H1 (cell line): ENCODE data around the gene ATP23. TPM values are rescaled to one million over a fixed set of nuclear protein-coding genes. Genes with fewer than 3 reads are reported as not detected.

ENCODE experiments used
- CTCF ChIA-PET: fragments of 300-600 bp; sonication (Branson Sonifier 250); formaldehyde crosslinking; loops from one replicate; lab custom pipeline; 2021; ENCODE audit not compliant: partially characterized antibody; lab: Charles Lee
- POLR2A ChIA-PET: fragments of 300-600 bp; sonication (Branson Sonifier 250); formaldehyde crosslinking; loops from one replicate; lab custom pipeline; 2021; ENCODE audit warnings: inconsistent platforms; ENCODE audit not compliant: partially characterized antibody; lab: Charles Lee
- DNase-seq, 2 experiments: peaks; one replicate each; pipeline versions ENCODE4 v3.0.0 to v3.0.0-alpha.2; 2010 to 2022; ENCODE audit warnings: low spot score in 2 of 2, low read depth in 1 of 2, mixed read lengths in 1 of 2
- FAIRE-seq: peaks from 2 replicates; lab custom pipeline; 2011; peaks lifted over from hg19 to GRCh38; lab: Jason Lieb, UNC
- H2AFZ ChIP-seq: 2 replicates; pipeline ENCODE4 v1.8.1; 2012; ENCODE audit warnings: low read length, inconsistent platforms
- H2AK5ac ChIP-seq: 2 replicates; pipeline ENCODE4 v1.6.1; 2013; ENCODE audit warnings: low read depth, low read length
- H2BK120ac ChIP-seq: replicated peaks from 2 replicates; pipeline ENCODE3; 2013; ENCODE audit warnings: low read depth, low read length, inconsistent platforms
- H2BK12ac ChIP-seq: 2 replicates; pipeline ENCODE4 v1.6.1; 2013; ENCODE audit warnings: low read depth, low read length
- H2BK15ac ChIP-seq: 2 replicates; pipeline ENCODE4 v1.6.1; 2013; ENCODE audit warnings: low read length
- H2BK20ac ChIP-seq: 2 replicates; pipeline ENCODE4 v1.6.1; 2013; ENCODE audit warnings: low read length
- H2BK5ac ChIP-seq: 2 replicates; pipeline ENCODE4 v1.6.1; 2013; ENCODE audit warnings: low read depth, low read length
- H3K14ac ChIP-seq: 2 replicates; pipeline ENCODE4 v1.6.1; 2013; ENCODE audit warnings: inconsistent platforms; ENCODE audit not compliant: insufficient read length
- H3K18ac ChIP-seq: 2 replicates; pipeline ENCODE4 v1.6.1; 2013; ENCODE audit warnings: low read length; ENCODE audit errors: extremely low read depth
- H3K23ac ChIP-seq: 2 replicates; pipeline ENCODE4 v1.6.1; 2013; ENCODE audit warnings: inconsistent platforms; ENCODE audit not compliant: insufficient read length
- H3K23me2 ChIP-seq: 2 replicates; pipeline ENCODE4 v1.6.1; 2013; ENCODE audit warnings: low read depth, low read length
- H3K27ac ChIP-seq: 2 replicates; pipeline ENCODE4 v1.6.1; 2011; ENCODE audit warnings: low read depth, low read length, inconsistent platforms
- H3K27me3 ChIP-seq, 4 experiments: replicated peaks in 1 of 4; 1 replicate in 1 of 4; 2 replicates in 3 of 4; pipeline versions ENCODE4 v1.6.1 to v1.8.1; 2011 to 2013; ENCODE audit warnings: low read length in 3 of 4, mild to moderate bottlenecking in 3 of 4, inconsistent platforms in 2 of 4, mixed read lengths in 2 of 4, moderate library complexity in 1 of 4; ENCODE audit not compliant: control insufficient read depth in 3 of 4, insufficient read depth in 3 of 4; ENCODE audit errors: extremely low read depth in 1 of 4
- H3K36me3 ChIP-seq, 4 experiments: 2 replicates each; pipeline versions ENCODE4 v1.6.1 to v1.8.1; 2011 to 2013; ENCODE audit warnings: mild to moderate bottlenecking in 4 of 4, low read length in 3 of 4, moderate library complexity in 2 of 4, control low read depth in 1 of 4, inconsistent platforms in 1 of 4; ENCODE audit not compliant: insufficient read depth in 4 of 4, control insufficient read depth in 2 of 4
- H3K4ac ChIP-seq: replicated peaks from 2 replicates; pipeline ENCODE3; 2013; ENCODE audit warnings: low read length, low read depth, mixed read lengths, inconsistent platforms; ENCODE audit not compliant: insufficient read length
- H3K4me1 ChIP-seq, 4 experiments: replicated peaks in 1 of 4; 1 replicate in 1 of 4; 2 replicates in 3 of 4; pipeline versions ENCODE4 v1.6.1 to v1.8.1; 2011 to 2013; ENCODE audit warnings: low read length in 3 of 4, inconsistent platforms in 2 of 4, mixed read lengths in 1 of 4; ENCODE audit not compliant: insufficient read depth in 4 of 4, control insufficient read depth in 3 of 4
- H3K4me2 ChIP-seq, 2 experiments: 2 replicates each; pipeline versions ENCODE4 v1.6.1 to v1.8.1; 2011 to 2013; ENCODE audit warnings: low read depth in 2 of 2, low read length in 2 of 2, control low read depth in 1 of 2, inconsistent platforms in 1 of 2, mild to moderate bottlenecking in 1 of 2; ENCODE audit not compliant: insufficient read depth in 1 of 2
- H3K4me3 ChIP-seq, 4 experiments: fragments of 200-600, 300-600 bp in 1 of 4; sonication (generic), shearing (Covaris generic), sonication (Bioruptor Twin) in 1 of 4; 2 replicates each; pipeline versions ENCODE4 v1.5.1 to v1.8.1; 2011 to 2016; ENCODE audit warnings: low read length in 4 of 4, low read depth in 3 of 4, control low read depth in 2 of 4, inconsistent platforms in 2 of 4, mild to moderate bottlenecking in 2 of 4, mixed read lengths in 1 of 4, moderate library complexity in 1 of 4; ENCODE audit not compliant: insufficient read depth in 2 of 4; ENCODE audit errors: extremely low read depth in 1 of 4
- H3K56ac ChIP-seq: replicated peaks from 2 replicates; pipeline ENCODE3; 2013; ENCODE audit warnings: low read depth, mild to moderate bottlenecking, mixed read lengths, low read length, inconsistent platforms; ENCODE audit not compliant: insufficient read length
- H3K79me1 ChIP-seq: 2 replicates; pipeline ENCODE4 v1.6.1; 2013; ENCODE audit warnings: low read depth, low read length, control low read depth
- H3K79me2 ChIP-seq, 2 experiments: 2 replicates each; pipeline versions ENCODE4 v1.6.1 to v1.8.1; 2012 to 2013; ENCODE audit warnings: low read length in 2 of 2, mild to moderate bottlenecking in 2 of 2, inconsistent platforms in 1 of 2; ENCODE audit not compliant: insufficient read depth in 2 of 2, control insufficient read depth in 1 of 2
- H3K9ac ChIP-seq, 4 experiments: replicated peaks in 1 of 4; 1 replicate in 1 of 4; 2 replicates in 3 of 4; pipeline versions ENCODE4 v1.6.1 to v1.8.1; 2011 to 2013; ENCODE audit warnings: low read depth in 3 of 4, low read length in 3 of 4, control low read depth in 2 of 4, mild to moderate bottlenecking in 2 of 4, moderate library complexity in 2 of 4, inconsistent platforms in 1 of 4; ENCODE audit errors: extremely low read depth in 1 of 4
- H3K9me3 ChIP-seq, 2 experiments: 2 replicates each; pipeline versions ENCODE4 v1.6.1 to v1.8.1; 2012 to 2013; ENCODE audit warnings: mild to moderate bottlenecking in 2 of 2, moderate library complexity in 2 of 2, control low read depth in 1 of 2, inconsistent platforms in 1 of 2, low read depth in 1 of 2, low read length in 1 of 2, mixed read lengths in 1 of 2; ENCODE audit not compliant: insufficient read depth in 2 of 2
- H4K20me1 ChIP-seq, 2 experiments: replicated peaks in 1 of 2; 2 replicates each; pipeline versions ENCODE3 to v1.8.1; 2011 to 2013; ENCODE audit warnings: inconsistent platforms in 2 of 2, low read length in 2 of 2, mild to moderate bottlenecking in 1 of 2; ENCODE audit not compliant: insufficient read depth in 2 of 2, control insufficient read depth in 1 of 2
- H4K5ac ChIP-seq: 2 replicates; pipeline ENCODE4 v1.6.1; 2013; ENCODE audit warnings: low read length, low read depth, mixed read lengths, inconsistent platforms; ENCODE audit not compliant: insufficient read length
- H4K8ac ChIP-seq: 2 replicates; pipeline ENCODE4 v1.8.0; 2013; ENCODE audit warnings: mild to moderate bottlenecking, moderate library complexity, low read length, inconsistent platforms; ENCODE audit not compliant: insufficient read depth; ENCODE audit errors: extremely low read depth
- H4K91ac ChIP-seq: replicated peaks from 2 replicates; pipeline ENCODE3; 2013; ENCODE audit warnings: low read length, mixed read lengths, inconsistent platforms; ENCODE audit not compliant: insufficient read length
- CHD1 ChIP-seq: IDR thresholded peaks from 2 replicates; pipeline ENCODE4 v1.6.1; 2012; ENCODE audit warnings: low read depth, low read length, improper control_type of control experiment
- EP300 ChIP-seq, 2 experiments: IDR thresholded peaks; 1 replicate in 1 of 2; 2 replicates in 1 of 2; pipeline ENCODE4 v1.6.1; 2011 to 2012; ENCODE audit warnings: low read depth in 2 of 2, low read length in 2 of 2, mild to moderate bottlenecking in 2 of 2, borderline replicate concordance in 1 of 2, inconsistent platforms in 1 of 2, moderate library complexity in 1 of 2
- HDAC2 ChIP-seq, 2 experiments: fragments of 300-600 bp in 1 of 2; sonication (generic) in 1 of 2; IDR thresholded peaks; 2 replicates each; pipeline ENCODE4 v1.6.1; 2011 to 2012; ENCODE audit warnings: low read depth in 2 of 2, low read length in 2 of 2, mild to moderate bottlenecking in 2 of 2, moderate library complexity in 2 of 2, borderline replicate concordance in 1 of 2, inconsistent platforms in 1 of 2
- KDM5A ChIP-seq: fragments of 200-600 bp; IDR thresholded peaks from 2 replicates; pipeline ENCODE4 v1.7.1; 2012; ENCODE audit warnings: mild to moderate bottlenecking, low read length, inconsistent platforms, mixed read lengths
- NRF1 ChIP-seq: IDR thresholded peaks from 2 replicates; pipeline ENCODE4 v1.6.1; 2011; ENCODE audit warnings: mild to moderate bottlenecking, low read depth, low read length, improper control_type of control experiment
- PHF8 ChIP-seq: fragments of 200-600 bp; sonication (generic); conservative IDR thresholded peaks from 2 replicates; pipeline ENCODE4 v1.7.1; 2012; ENCODE audit warnings: low read depth, mild to moderate bottlenecking, inconsistent platforms, low read length, moderate library complexity
- POLR2A ChIP-seq, 2 experiments: IDR thresholded peaks; 1 replicate in 1 of 2; 2 replicates in 1 of 2; pipeline ENCODE4 v1.6.1; 2011; ENCODE audit warnings: low read depth in 2 of 2, low read length in 2 of 2, mild to moderate bottlenecking in 2 of 2; ENCODE audit errors: control extremely low read depth in 1 of 2
- POLR2AphosphoS5 ChIP-seq: IDR thresholded peaks from 2 replicates; pipeline ENCODE4 v1.6.1; 2011; ENCODE audit warnings: low read depth, low read length
- RFX5 ChIP-seq: IDR thresholded peaks from 2 replicates; pipeline ENCODE4 v1.6.1; 2011; ENCODE audit warnings: low read depth, low read length, improper control_type of control experiment, borderline replicate concordance
- SIRT6 ChIP-seq: IDR thresholded peaks from one replicate; pipeline ENCODE4 v1.7.1; 2012; ENCODE audit warnings: low read length, inconsistent platforms
- SP4 ChIP-seq: IDR thresholded peaks from 2 replicates; pipeline ENCODE4 v1.6.1; 2012; ENCODE audit warnings: low read length, inconsistent platforms
- TAF1 ChIP-seq: IDR thresholded peaks from 2 replicates; pipeline ENCODE4 v1.6.1; 2011; ENCODE audit warnings: mild to moderate bottlenecking, low read depth, low read length
- WGBS, 2 experiments: shearing (Covaris generic) in 1 of 2; methylation state at CpG; one replicate each; pipeline versions ENCODE4 v1.1.6 to v1.1.7; 2013 to 2015; ENCODE audit warnings: low lambda C conversion rate in 2 of 2, mixed read lengths in 2 of 2, inconsistent platforms in 1 of 2, low coverage in 1 of 2, missing lambda C conversion rate in 1 of 2; ENCODE audit not compliant: insufficient replicate concordance in 2 of 2, insufficient coverage in 1 of 2, insufficient read length in 1 of 2; ENCODE audit errors: extremely low coverage in 1 of 2, missing lambda C conversion rate in 1 of 2; 5-methylcytosine and 5-hydroxymethylcytosine counted together
- polyA plus RNA-seq, 7 experiments: library from polyadenylated mRNA; depleted of rRNA in 3 of 7; stranded (reverse) in 5 of 7; unstranded in 2 of 7; fragments of >200 nt in 5 of 7; fragments of 200-250 nt in 2 of 7; gene quantifications; 1 replicate in 5 of 7; 2 replicates in 1 of 7; 4 replicates in 1 of 7; pipeline versions ENCODE4 v1.2.1 to v1.2.3, GENCODE V29; 2011 to 2013; ENCODE audit warnings: missing spikeins in 2 of 7, mixed read lengths in 2 of 7
- total RNA-seq: library from RNA; stranded (reverse); fragmentation: NEBNext Ultra II Directional; extraction: Animal tissue kit (Norgen Biotek cat#: 25700); gene quantifications from 2 replicates; pipeline ENCODE4 v1.2.1, GENCODE V29; 2021
- TF ChIP-seq, protein P1 (sequence below), 3 experiments: IDR thresholded peaks; 1 replicate in 2 of 3; 2 replicates in 1 of 3; pipeline versions ENCODE4 v1.5.1 to v1.6.1; 2011; ENCODE audit warnings: low read length in 3 of 3, mild to moderate bottlenecking in 3 of 3, inconsistent platforms in 2 of 3, low read depth in 1 of 3, moderate library complexity in 1 of 3; ENCODE audit not compliant: insufficient read depth in 1 of 3; ENCODE audit errors: control extremely low read depth in 1 of 3

The ATP23 gene
- total and polyA plus RNA-seq, 2 of the 8 experiments (the other 6 are each of a cell fraction or from before 2014, with no cell fraction given): 10.2 to 13.5 TPM

- H3K9ac ChIP-seq: no peak overlapping the region
- no peaks in the 10 kb centered on the region for H3K79me2 ChIP-seq
- H2BK120ac ChIP-seq: no peak overlapping the region
- no peak overlapping the region for H3K27ac ChIP-seq
- no peak overlapping the region for H3K4me2 ChIP-seq
- no peak overlapping the region for H3K23ac ChIP-seq
- H4K5ac ChIP-seq: no peak overlapping the region
- POLR2A ChIA-PET: no interaction called here
- peaks cover 27 to 29% of the 10 kb centered on the region in 2 experiments for H3K9me3 ChIP-seq
- no peaks in the 10 kb centered on the region for H3K4me1 ChIP-seq
- H3K79me1 ChIP-seq: no peaks in the 10 kb centered on the region
- H3K4me3 ChIP-seq: no peak overlapping the region
- no peak overlapping the region for H2AK5ac ChIP-seq
- no peak overlapping the region for H4K8ac ChIP-seq
- no peak overlapping the region for H3K56ac ChIP-seq
- no peaks in the 10 kb centered on the region for H4K20me1 ChIP-seq
- CTCF ChIA-PET: no interaction called here
- no peak overlapping the region for H3K18ac ChIP-seq
- no peaks in the 10 kb centered on the region for H3K23me2 ChIP-seq
- H2BK5ac ChIP-seq: no peak overlapping the region
- no peak for FAIRE-seq
- H4K91ac ChIP-seq: no peak overlapping the region
- no peak overlapping the region for H2BK12ac ChIP-seq
- H3K36me3 ChIP-seq: no peaks in the 10 kb centered on the region
- no peak overlapping the region for H3K14ac ChIP-seq
- H2BK15ac ChIP-seq: no peak overlapping the region
- no peak overlapping the region for H3K4ac ChIP-seq
- DNase-seq: no peak
- H3K27me3 ChIP-seq: no peaks in the 10 kb centered on the region
- H2AFZ ChIP-seq: no peak overlapping the region
- no peak overlapping the region for H2BK20ac ChIP-seq
- 88% methylated on average over 2 of the region's 2 CpGs; no CpG with 5 or more reads in 1 of the 2 experiments for WGBS, 2 experiments
- no peak for TF ChIP-seq EP300 (IDR thresholded peaks at IDR 0.05; ENCODE audit: borderline replicate concordance in 1 of 2, low read depth in 2 of 2, low read length in 2 of 2)
- no peak for TF ChIP-seq CHD1
- no peak for TF ChIP-seq SP4
- TF ChIP-seq POLR2AphosphoS5: no peak
- TF ChIP-seq POLR2A (IDR thresholded peaks at IDR 0.05; ENCODE audit: control extremely low read depth in 1 of 2, low read depth in 2 of 2, low read length in 2 of 2): no peak
- no peak for TF ChIP-seq NRF1
- no peak for TF ChIP-seq KDM5A
- TF ChIP-seq HDAC2 (IDR thresholded peaks at IDR 0.05; ENCODE audit: borderline replicate concordance in 1 of 2, low read depth in 2 of 2, low read length in 2 of 2): no peak
- TF ChIP-seq, protein P1, sequence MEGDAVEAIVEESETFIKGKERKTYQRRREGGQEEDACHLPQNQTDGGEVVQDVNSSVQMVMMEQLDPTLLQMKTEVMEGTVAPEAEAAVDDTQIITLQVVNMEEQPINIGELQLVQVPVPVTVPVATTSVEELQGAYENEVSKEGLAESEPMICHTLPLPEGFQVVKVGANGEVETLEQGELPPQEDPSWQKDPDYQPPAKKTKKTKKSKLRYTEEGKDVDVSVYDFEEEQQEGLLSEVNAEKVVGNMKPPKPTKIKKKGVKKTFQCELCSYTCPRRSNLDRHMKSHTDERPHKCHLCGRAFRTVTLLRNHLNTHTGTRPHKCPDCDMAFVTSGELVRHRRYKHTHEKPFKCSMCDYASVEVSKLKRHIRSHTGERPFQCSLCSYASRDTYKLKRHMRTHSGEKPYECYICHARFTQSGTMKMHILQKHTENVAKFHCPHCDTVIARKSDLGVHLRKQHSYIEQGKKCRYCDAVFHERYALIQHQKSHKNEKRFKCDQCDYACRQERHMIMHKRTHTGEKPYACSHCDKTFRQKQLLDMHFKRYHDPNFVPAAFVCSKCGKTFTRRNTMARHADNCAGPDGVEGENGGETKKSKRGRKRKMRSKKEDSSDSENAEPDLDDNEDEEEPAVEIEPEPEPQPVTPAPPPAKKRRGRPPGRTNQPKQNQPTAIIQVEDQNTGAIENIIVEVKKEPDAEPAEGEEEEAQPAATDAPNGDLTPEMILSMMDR (IDR thresholded peaks at IDR 0.05; ENCODE audit: control extremely low read depth in 1 of 3, insufficient read depth in 1 of 3, low read depth in 1 of 3, low read length in 3 of 3): no peak
- no peak for TF ChIP-seq RFX5
- no peak for TF ChIP-seq TAF1
- TF ChIP-seq SIRT6: no peak
- no peak for TF ChIP-seq PHF8
Observed at GRCh38 chr12:57996520-57996919, 55.2 kb downstream of the ATP23 start.
